ENCODE results near the gene LBH. TPM values are rescaled to one million over a fixed set of nuclear protein-coding genes. Genes with fewer than 3 reads are reported as not detected.
A peak's percentile ranks its signal among the peaks of the same experiment; 100 is the strongest.

LBH gene
- total RNA-seq, 1 donor from 2014 or later = 80.5 TPM

GRCh38 chr2:30205456-30205855 lies 25.9 kb upstream of the LBH start:
- Mint-ChIP-seq H3K9me3 (ENCODE audit: low read depth) (no peaks in the 10 kb centered on the region), H3K36me3 (ENCODE audit: insufficient read depth) (no peaks in the 10 kb centered on the region), H3K27me3 (peaks cover 31% of the 10 kb centered on the region), H3K4me1 (ENCODE audit: low read depth) (peaks cover 3% of the 10 kb centered on the region), H3K4me3 (ENCODE audit: low read depth) (no peak overlapping the region), H3K27ac (no peak overlapping the region)
- TF ChIP-seq CTCF (IDR thresholded peaks at IDR 0.05; ENCODE audit: unreplicated experiment) = no peak
- no peak for DNase-seq (ENCODE audit: low spot score, unreplicated experiment)

GRCh38 chr2:30206461-30207430 lies 24.6 kb upstream of the LBH start:
- Mint-ChIP-seq H3K27ac (no peak overlapping the region), H3K36me3 (ENCODE audit: insufficient read depth) (no peaks in the 10 kb centered on the region), H3K4me3 (ENCODE audit: low read depth) (no peak overlapping the region), H3K9me3 (ENCODE audit: low read depth) (no peaks in the 10 kb centered on the region), H3K4me1 (ENCODE audit: low read depth) (peaks cover 3% of the 10 kb centered on the region), H3K27me3 (peaks cover 31% of the 10 kb centered on the region)
- no peak for TF ChIP-seq CTCF (IDR thresholded peaks at IDR 0.05; ENCODE audit: unreplicated experiment)
- no peak for DNase-seq (ENCODE audit: low spot score, unreplicated experiment)

GRCh38 chr2:30208453-30208852 lies 22.9 kb upstream of the LBH start:
- peak; percentile 94 for TF ChIP-seq CTCF (IDR thresholded peaks at IDR 0.05; ENCODE audit: unreplicated experiment)
- H3K27me3 Mint-ChIP-seq = peaks cover 30% of the 10 kb centered on the region
- no peaks in the 10 kb centered on the region for H3K9me3 Mint-ChIP-seq (ENCODE audit: low read depth)
- H3K27ac Mint-ChIP-seq = no peak overlapping the region
- peak; percentile 35 for DNase-seq (ENCODE audit: low spot score, unreplicated experiment)
- no peak overlapping the region for H3K4me3 Mint-ChIP-seq (ENCODE audit: low read depth)
- peaks cover 3% of the 10 kb centered on the region for H3K4me1 Mint-ChIP-seq (ENCODE audit: low read depth)
- no peaks in the 10 kb centered on the region for H3K36me3 Mint-ChIP-seq (ENCODE audit: insufficient read depth)

DNA sequence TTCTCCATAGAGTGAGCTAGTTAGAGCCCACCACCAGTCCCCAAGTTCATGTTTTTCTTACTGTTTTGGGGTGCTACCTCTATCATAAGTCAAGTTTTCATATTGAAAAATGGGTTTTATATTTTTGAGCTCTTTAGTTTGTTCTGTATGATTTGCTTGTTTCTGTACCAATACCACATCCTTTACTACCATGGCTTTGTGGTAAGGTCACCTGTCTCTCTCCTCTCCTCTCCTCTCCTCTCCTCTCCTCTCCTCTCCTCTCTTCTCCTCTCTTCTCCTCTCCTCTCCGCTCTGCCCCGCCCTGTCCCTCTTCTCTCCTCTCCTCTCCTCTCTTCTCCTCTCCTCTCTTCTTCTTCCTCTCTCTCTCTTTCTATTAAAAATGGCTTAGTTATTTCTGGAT lies 22.1 kb upstream of the LBH start:
- no peak overlapping the region for H3K4me3 Mint-ChIP-seq (ENCODE audit: low read depth)
- H3K36me3 Mint-ChIP-seq (ENCODE audit: insufficient read depth) = no peaks in the 10 kb centered on the region
- DNase-seq (ENCODE audit: low spot score, unreplicated experiment) = no peak
- no peaks in the 10 kb centered on the region for H3K9me3 Mint-ChIP-seq (ENCODE audit: low read depth)
- peaks cover 3% of the 10 kb centered on the region for H3K4me1 Mint-ChIP-seq (ENCODE audit: low read depth)
- H3K27ac Mint-ChIP-seq = no peak overlapping the region
- TF ChIP-seq CTCF (IDR thresholded peaks at IDR 0.05; ENCODE audit: unreplicated experiment) = no peak
- H3K27me3 Mint-ChIP-seq = peaks cover 33% of the 10 kb centered on the region

DNA sequence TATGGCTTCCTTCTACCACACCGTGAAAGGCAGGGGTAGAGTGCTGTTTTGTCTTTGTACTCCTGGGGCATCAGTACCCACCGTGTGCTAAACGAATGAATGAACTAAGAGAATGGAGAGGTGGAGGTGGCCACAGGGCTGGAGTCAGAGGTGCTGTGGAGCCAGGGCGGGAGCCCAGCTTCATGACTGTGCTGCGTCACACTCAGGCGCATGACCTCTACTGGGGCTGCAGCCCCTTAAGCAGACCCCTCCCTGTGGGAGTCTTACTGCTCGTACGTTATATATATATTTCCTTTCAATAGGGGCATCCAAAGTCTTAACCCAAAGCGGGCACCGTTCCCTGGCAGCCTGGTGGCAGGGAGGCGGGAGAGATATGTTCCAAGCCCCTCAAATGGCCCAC lies 18.0 kb upstream of the LBH start:
- Mint-ChIP-seq H3K4me3 (ENCODE audit: low read depth) (no peak overlapping the region), H3K36me3 (ENCODE audit: insufficient read depth) (no peaks in the 10 kb centered on the region), H3K9me3 (ENCODE audit: low read depth) (no peaks in the 10 kb centered on the region), H3K27ac (no peak overlapping the region), H3K4me1 (ENCODE audit: low read depth) (peaks cover 34% of the 10 kb centered on the region), H3K27me3 (peaks cover 23% of the 10 kb centered on the region)
- no peak for TF ChIP-seq CTCF (IDR thresholded peaks at IDR 0.05; ENCODE audit: unreplicated experiment)
- DNase-seq (ENCODE audit: low spot score, unreplicated experiment) = no peak
